Measurements from ENCODE around the gene SYNE2. TPM values are rescaled to one million over a fixed set of nuclear protein-coding genes. Genes with fewer than 3 reads are reported as not detected.

Gene SYNE2
- total and polyA plus RNA-seq, 2 of the 8 experiments (the other 6 are each of a cell fraction or from before 2014, with no cell fraction given) = 32.6 to 46.1 TPM

DNA sequence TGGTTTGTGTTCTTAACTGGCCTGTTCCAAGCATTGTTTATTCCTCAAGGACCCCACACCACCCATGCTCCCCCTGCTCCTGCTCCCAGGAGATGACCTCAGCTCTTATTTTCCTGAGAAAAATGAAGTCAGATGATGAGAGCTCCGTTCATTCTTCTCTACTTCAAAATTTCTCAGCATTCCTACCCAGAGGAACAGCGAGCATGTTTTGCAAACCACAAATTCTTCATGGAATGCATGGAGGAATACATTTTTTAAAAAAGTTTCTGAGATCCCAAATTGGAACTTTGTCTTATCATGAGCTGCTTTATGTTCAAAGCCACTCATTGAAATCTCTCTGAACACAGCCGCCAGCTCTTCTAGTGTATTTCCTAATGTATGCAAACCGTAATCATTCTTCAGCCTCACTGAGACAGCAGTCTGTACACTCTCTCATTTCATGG lies 44.9 kb downstream of the SYNE2 start:
- Histone ChIP-seq H4K8ac (ENCODE audit: extremely low read depth, insufficient read depth, low read length) (0 out of 2 replicates have a peak overlapping the region, but pooled peaks have one; percentile 29), H3K36me3 (ENCODE audit: control insufficient read depth in 2 of 4, insufficient read depth in 4 of 4, low read length in 3 of 4) (no peaks in the 10 kb centered on the region), H4K91ac (replicated peaks; ENCODE audit: insufficient read length, low read length) (no peak overlapping the region), H2BK5ac (ENCODE audit: low read depth, low read length) (peak overlapping the region; percentile 66; the same call in 1 of the 2 replicates), H3K56ac (replicated peaks; ENCODE audit: insufficient read length, low read depth, low read length) (no peak overlapping the region), H3K79me1 (ENCODE audit: low read depth, low read length) (0 out of 2 replicates have a peak, but pooled peaks cover 4% of the 10 kb centered on the region), H3K79me2 (ENCODE audit: control insufficient read depth in 1 of 2, insufficient read depth in 2 of 2, low read length in 2 of 2) (peaks cover 0 to 19% of the 10 kb centered on the region in 2 experiments; a peak in 2 of 4 replicates), H3K18ac (ENCODE audit: extremely low read depth, low read length) (peak overlapping the region; percentile 60; the same call in 1 of the 2 replicates), H2BK15ac (ENCODE audit: low read length) (0 out of 2 replicates have a peak overlapping the region, but pooled peaks have one; percentile 72), H3K4me1 (replicated peaks in 1 of 4; ENCODE audit: control insufficient read depth in 3 of 4, insufficient read depth in 4 of 4, low read length in 3 of 4) (peaks cover 0 to 7% (median 5%) of the 10 kb centered on the region in 4 experiments; a peak in 5 of 7 replicates), H4K5ac (ENCODE audit: insufficient read length, low read depth, low read length) (no peak overlapping the region), H3K23ac (ENCODE audit: insufficient read length) (no peak overlapping the region), H2BK12ac (ENCODE audit: low read depth, low read length) (peak overlapping the region; percentile 75; the same call in 1 of the 2 replicates), H3K4me3 (ENCODE audit: extremely low read depth in 1 of 4, insufficient read depth in 2 of 4, low read depth in 3 of 4, low read length in 4 of 4) (no peak overlapping the region), H3K14ac (ENCODE audit: insufficient read length) (no peak overlapping the region), H2BK20ac (ENCODE audit: low read length) (no peak overlapping the region), H2AK5ac (ENCODE audit: low read depth, low read length) (peak overlapping the region; percentile 53; the same call in 1 of the 2 replicates), H3K23me2 (ENCODE audit: low read depth, low read length) (no peaks in the 10 kb centered on the region), H3K27me3 (replicated peaks in 1 of 4; ENCODE audit: control insufficient read depth in 3 of 4, extremely low read depth in 1 of 4, insufficient read depth in 3 of 4, low read length in 3 of 4) (no peaks in the 10 kb centered on the region), H2BK120ac (replicated peaks; ENCODE audit: low read depth, low read length) (no peak overlapping the region), H3K4ac (replicated peaks; ENCODE audit: insufficient read length, low read depth, low read length) (no peak overlapping the region), H2AFZ (ENCODE audit: low read length) (no peak overlapping the region), H4K20me1 (replicated peaks in 1 of 2; ENCODE audit: control insufficient read depth in 1 of 2, insufficient read depth in 2 of 2, low read length in 2 of 2) (no peaks in the 10 kb centered on the region), H3K9me3 (ENCODE audit: insufficient read depth in 2 of 2, low read depth in 1 of 2, low read length in 1 of 2) (no peaks in the 10 kb centered on the region), H3K27ac (ENCODE audit: low read depth, low read length) (no peak overlapping the region), H3K4me2 (ENCODE audit: insufficient read depth in 1 of 2, low read depth in 2 of 2, low read length in 2 of 2) (no peak overlapping the region), H3K9ac (replicated peaks in 1 of 4; ENCODE audit: extremely low read depth in 1 of 4, low read depth in 3 of 4, low read length in 3 of 4) (no peak overlapping the region)
- ChIA-PET POLR2A (ENCODE audit: partially characterized antibody) (interaction anchor here (1.3 to 1.4 kb wide), 2 partner anchors 13 to 45 kb away, joined by 3 read pairs; partner anchors contain the start of gene SYNE2), CTCF (ENCODE audit: partially characterized antibody) (interaction anchor here (2.4 kb wide), 1 partner anchor 9 kb away, joined by 10 read pairs; no protein-coding TSS in a partner anchor)
- FAIRE-seq = no peak
- DNase-seq (ENCODE audit: low read depth in 1 of 2, low spot score in 2 of 2) = no peak
- 78% methylated on average over 4 of the region's 4 CpGs; no CpG with 5 or more reads in 1 of the 2 experiments for WGBS, 2 experiments (ENCODE audit: extremely low coverage in 1 of 2, insufficient coverage in 1 of 2, insufficient read length in 1 of 2, insufficient replicate concordance in 2 of 2, low coverage in 1 of 2, low lambda C conversion rate in 2 of 2, missing lambda C conversion rate in 1 of 2)
- TF ChIP-seq PHF8 (conservative IDR thresholded peaks at IDR 0.05; ENCODE audit: low read depth, low read length) = no peak
- TF ChIP-seq HDAC6 (IDR thresholded peaks at IDR 0.05; ENCODE audit: low read depth, low read length) = no peak
- TF ChIP-seq EGR1 (IDR thresholded peaks at IDR 0.05; ENCODE audit: borderline replicate concordance, low read depth, low read length) = no peak
- no peak for TF ChIP-seq SRF (IDR thresholded peaks at IDR 0.05; ENCODE audit: low read depth, low read length)
- TF ChIP-seq RNF2 (IDR thresholded peaks at IDR 0.05; ENCODE audit: borderline replicate concordance, low read depth, low read length, missing control alignments, poor library complexity, severe bottlenecking) = no peak
- TF ChIP-seq, protein P1, sequence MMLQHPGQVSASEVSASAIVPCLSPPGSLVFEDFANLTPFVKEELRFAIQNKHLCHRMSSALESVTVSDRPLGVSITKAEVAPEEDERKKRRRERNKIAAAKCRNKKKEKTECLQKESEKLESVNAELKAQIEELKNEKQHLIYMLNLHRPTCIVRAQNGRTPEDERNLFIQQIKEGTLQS (IDR thresholded peaks at IDR 0.05; ENCODE audit: insufficient read depth, low read depth, low read length) = no peak
- TF ChIP-seq, protein P2, sequence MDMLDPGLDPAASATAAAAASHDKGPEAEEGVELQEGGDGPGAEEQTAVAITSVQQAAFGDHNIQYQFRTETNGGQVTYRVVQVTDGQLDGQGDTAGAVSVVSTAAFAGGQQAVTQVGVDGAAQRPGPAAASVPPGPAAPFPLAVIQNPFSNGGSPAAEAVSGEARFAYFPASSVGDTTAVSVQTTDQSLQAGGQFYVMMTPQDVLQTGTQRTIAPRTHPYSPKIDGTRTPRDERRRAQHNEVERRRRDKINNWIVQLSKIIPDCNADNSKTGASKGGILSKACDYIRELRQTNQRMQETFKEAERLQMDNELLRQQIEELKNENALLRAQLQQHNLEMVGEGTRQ (IDR thresholded peaks at IDR 0.05; ENCODE audit: low read length) = no peak
- no peak for TF ChIP-seq CBX5 (IDR thresholded peaks at IDR 0.05; ENCODE audit: low read depth, low read length)
- no peak for TF ChIP-seq FOSL1 (IDR thresholded peaks at IDR 0.05; ENCODE audit: insufficient read depth, low read depth, low read length)
- no peak for TF ChIP-seq ZNF274 (IDR thresholded peaks at IDR 0.05; ENCODE audit: borderline replicate concordance, extremely low read depth, low read length)
- TF ChIP-seq CEBPB (IDR thresholded peaks at IDR 0.05; ENCODE audit: low read depth, low read length) = no peak

Data from H1 (cell line).